ENCODE measurements around the gene TEKT4.

DNA sequence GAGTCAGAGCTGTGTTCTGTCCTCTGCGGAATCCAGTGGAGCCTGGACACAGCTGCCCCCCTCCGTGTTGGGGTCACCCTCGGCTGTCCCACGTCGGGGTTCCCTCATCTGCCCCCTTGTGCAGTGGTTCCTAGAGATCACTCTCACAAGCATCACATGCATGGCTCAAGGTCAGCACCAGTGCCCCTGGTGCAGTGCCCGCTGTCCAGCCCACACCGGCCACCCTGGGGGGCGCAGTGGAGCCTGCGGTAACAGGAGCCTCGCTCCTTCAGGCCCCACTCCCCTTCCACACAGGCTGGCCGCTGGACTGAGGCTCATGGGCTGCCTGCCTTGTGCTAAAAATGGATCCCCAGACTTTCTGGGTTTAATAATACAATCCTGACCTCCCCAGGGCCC, 8.8 kb downstream of the TEKT4 start:
- TF ChIP-seq, protein P1, sequence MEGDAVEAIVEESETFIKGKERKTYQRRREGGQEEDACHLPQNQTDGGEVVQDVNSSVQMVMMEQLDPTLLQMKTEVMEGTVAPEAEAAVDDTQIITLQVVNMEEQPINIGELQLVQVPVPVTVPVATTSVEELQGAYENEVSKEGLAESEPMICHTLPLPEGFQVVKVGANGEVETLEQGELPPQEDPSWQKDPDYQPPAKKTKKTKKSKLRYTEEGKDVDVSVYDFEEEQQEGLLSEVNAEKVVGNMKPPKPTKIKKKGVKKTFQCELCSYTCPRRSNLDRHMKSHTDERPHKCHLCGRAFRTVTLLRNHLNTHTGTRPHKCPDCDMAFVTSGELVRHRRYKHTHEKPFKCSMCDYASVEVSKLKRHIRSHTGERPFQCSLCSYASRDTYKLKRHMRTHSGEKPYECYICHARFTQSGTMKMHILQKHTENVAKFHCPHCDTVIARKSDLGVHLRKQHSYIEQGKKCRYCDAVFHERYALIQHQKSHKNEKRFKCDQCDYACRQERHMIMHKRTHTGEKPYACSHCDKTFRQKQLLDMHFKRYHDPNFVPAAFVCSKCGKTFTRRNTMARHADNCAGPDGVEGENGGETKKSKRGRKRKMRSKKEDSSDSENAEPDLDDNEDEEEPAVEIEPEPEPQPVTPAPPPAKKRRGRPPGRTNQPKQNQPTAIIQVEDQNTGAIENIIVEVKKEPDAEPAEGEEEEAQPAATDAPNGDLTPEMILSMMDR (IDR thresholded peaks at IDR 0.05) = no peak
- TF ChIP-seq EZH2phosphoT487 (IDR thresholded peaks at IDR 0.05) = no peak

Measured in neural progenitor cell (in vitro differentiated cells).